ENCODE results near the gene BHLHE23.

BHLHE23 gene

DNA sequence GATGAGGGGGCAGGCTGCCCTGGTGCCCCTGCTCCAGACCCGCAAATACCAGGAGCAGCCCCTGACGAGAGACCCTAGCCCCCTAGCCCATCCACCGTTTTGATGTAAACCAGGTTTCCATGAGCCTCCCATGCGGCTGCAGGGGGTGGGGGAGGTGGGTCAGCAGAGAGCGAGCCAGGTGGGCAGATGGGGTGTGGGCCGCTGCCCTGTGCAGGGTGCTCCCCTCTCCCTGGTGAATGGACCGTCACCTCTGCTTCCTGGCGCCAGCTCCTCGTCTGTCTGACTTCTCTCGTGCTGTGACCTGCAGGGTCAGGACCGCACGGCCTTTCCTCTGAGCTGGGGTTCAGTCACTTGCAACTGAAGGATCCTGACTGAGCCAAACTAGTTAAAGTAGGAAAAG is 15.7 kb upstream of the BHLHE23 start:
- H3K27me3 Mint-ChIP-seq: peaks cover 10% of the 10 kb centered on the region
- no peaks in the 10 kb centered on the region for H3K9me3 Mint-ChIP-seq
- H3K4me3 Mint-ChIP-seq: no peak overlapping the region
- H3K36me3 Mint-ChIP-seq: no peaks in the 10 kb centered on the region
- no peak overlapping the region for H3K27ac Mint-ChIP-seq
- H3K4me1 Mint-ChIP-seq: no peaks in the 10 kb centered on the region

DNA sequence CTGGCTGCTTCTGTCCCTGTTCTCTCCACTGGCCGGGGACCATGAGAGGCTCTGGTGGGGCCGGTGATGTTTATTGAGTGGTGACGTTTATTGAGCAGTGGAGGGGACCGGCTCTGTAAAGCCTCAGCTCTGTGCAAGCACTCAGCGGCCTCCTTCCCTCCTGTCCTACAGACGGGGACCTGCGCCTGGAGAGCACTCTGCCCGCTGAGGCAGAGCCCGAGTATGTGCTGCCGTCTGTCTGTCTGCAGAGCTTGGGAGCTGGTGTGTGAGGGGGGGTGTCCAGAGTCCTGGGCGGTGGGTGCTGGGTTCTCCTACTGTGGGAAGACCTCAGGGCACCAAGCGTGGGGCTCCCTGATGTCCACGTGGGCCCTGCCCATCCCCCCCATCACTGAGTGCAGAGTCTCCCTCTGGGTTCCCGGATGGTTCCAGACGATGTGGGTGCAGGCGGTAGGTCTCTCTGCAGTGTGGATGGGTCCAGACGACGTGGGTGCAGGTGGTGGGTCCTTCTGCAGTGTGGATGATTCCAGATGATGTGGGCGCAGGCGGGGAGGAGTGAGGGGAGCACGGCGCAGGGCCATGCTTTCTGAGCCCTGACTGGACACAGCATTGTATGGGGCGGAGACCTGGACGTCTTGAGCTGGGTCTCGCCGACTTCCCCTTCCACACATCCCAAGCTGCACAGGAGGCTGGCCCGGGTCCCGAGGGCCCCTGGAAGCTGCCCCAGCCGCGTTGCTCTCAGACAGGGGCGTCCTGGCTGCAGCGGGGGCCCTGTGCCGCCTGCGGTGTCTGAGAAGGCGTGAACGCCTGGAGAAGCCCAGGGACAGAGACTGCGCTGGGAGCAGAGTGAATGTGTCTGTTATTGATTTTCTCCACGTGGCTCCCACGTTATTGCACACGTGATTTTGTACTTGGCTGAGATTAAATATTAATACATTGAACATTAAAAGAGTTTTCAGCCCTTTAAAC is 14.9 kb upstream of the BHLHE23 start:
- no peak overlapping the region for H3K4me3 Mint-ChIP-seq
- no peaks in the 10 kb centered on the region for H3K4me1 Mint-ChIP-seq
- H3K27me3 Mint-ChIP-seq: peaks cover 8% of the 10 kb centered on the region
- no peaks in the 10 kb centered on the region for H3K9me3 Mint-ChIP-seq
- H3K27ac Mint-ChIP-seq: no peak overlapping the region
- H3K36me3 Mint-ChIP-seq: no peaks in the 10 kb centered on the region

DNA sequence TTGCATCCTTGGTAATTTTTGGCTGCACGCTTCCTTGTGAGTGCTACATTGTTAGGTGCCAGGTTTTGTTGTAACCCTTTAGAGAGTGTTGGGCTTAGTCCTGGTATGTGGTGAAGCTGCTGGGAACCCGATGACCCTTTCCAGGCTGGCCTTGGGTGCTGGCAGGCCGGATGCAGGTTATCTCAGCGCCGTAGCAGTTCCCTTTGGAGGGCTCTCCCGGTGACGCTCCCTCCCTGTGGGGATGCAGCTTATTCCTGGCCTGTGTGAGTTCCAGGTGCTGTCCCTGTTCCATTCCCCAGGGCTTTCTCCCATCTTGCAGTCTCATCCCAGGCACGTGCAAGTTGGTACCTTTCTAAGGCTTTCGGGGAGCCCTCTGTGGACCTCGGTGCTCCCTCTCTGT is 13.9 kb upstream of the BHLHE23 start:
- peaks cover 9% of the 10 kb centered on the region for H3K27me3 Mint-ChIP-seq
- H3K4me1 Mint-ChIP-seq: no peaks in the 10 kb centered on the region
- H3K36me3 Mint-ChIP-seq: no peaks in the 10 kb centered on the region
- H3K27ac Mint-ChIP-seq: no peak overlapping the region
- no peaks in the 10 kb centered on the region for H3K9me3 Mint-ChIP-seq
- H3K4me3 Mint-ChIP-seq: no peak overlapping the region

DNA sequence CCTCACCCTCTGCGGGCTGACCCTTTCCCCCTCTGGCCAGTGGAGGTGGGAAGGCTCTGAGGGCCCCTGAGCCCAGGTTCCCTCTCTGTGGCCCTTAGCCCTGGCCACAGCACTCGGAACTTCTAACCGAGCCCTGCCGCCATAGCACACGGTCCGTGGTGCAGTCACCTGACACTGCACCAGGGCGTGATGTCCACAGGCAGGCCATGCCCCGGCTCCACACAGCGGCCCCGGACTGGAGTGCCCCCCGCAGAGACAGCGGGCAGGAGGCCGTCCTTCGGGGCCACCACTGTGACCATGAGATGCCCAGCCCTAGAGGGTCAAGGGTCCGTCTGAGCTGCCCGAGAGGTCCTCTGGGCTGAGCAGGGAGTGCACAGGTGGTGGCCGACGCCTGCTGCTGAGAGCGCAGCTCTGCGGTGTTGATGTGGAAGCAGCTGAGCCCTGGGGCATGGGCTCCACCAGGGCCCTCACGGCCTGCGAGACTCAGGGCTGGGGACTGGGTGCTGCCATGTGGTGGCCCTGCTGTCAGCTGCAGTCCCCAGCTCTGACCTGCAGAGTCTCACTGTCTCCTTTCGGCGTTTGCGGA is 11.2 kb upstream of the BHLHE23 start:
- H3K27ac Mint-ChIP-seq: no peak overlapping the region
- H3K36me3 Mint-ChIP-seq: peaks cover 4% of the 10 kb centered on the region
- H3K27me3 Mint-ChIP-seq: peaks cover 14% of the 10 kb centered on the region
- H3K9me3 Mint-ChIP-seq: peaks cover 5% of the 10 kb centered on the region
- no peaks in the 10 kb centered on the region for H3K4me1 Mint-ChIP-seq
- H3K4me3 Mint-ChIP-seq: no peak overlapping the region

DNA sequence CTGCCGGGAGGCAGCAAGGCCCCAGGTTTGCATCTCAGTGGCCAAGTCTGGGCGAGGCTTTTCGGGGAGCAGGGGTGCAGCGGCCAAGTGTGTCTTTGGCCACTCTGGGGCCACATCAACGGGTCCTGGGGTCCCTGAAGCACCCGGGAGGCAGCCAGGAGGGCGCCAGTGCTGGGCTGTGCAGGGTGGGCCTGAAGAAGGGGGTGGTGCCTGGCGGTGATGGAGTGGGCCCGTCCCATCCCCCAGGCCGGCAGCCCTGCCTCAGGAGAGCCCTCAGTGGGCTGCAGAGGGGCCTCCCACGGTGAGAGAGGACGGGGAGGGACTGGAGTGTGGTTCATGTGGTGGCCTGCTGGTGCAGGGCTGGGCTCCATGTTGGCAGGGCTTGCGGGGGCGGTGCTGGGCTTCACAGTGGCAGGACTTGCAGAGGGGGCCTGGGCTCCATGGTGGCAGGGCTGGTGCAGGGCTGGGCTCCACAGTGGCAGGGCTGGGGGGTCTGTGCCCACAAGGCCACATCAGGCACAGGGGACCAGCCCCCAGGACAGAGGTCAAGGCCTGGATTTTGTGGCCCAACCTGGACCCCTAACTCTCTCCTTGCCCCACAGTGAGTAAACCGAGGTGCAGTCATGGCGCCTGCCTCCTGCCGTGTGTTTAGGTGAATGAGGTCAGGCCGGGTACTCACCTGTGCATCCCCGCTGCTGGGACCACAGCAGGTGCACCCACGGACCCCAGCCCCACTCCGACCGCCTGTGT is 10.5 kb upstream of the BHLHE23 start:
- no peak overlapping the region for H3K27ac Mint-ChIP-seq
- peaks cover 15% of the 10 kb centered on the region for H3K27me3 Mint-ChIP-seq
- H3K4me1 Mint-ChIP-seq: no peaks in the 10 kb centered on the region
- no peak overlapping the region for H3K4me3 Mint-ChIP-seq
- peaks cover 4% of the 10 kb centered on the region for H3K36me3 Mint-ChIP-seq
- peaks cover 6% of the 10 kb centered on the region for H3K9me3 Mint-ChIP-seq

DNA sequence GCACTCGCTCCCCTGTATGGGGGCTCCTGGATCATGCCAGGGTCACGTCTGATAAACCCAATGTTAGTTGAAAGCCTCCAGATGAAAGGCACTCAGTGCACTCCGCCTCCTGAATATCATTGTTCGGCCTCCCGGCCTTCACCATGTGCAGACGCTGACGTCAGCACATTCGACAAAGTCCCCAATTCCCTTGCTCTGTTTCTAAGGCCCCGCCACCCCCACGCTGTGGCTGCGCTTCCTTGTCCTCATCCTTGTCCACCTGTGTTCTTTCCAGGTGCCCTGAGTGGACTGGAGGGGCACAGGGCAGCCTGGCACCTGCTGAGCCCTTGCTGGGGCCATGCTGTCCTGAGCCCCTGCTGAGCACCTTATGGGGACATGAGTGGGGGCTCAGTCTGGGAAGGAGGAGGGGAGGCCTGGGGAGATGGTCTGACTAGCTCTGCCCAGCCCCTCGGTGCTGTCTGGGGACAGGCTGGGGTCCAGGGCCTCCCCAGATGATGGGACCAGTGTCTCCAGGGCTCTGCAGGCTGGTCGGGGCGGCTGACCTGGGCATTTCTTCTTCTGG is 9.8 kb upstream of the BHLHE23 start:
- Mint-ChIP-seq H3K9me3 (peaks cover 6% of the 10 kb centered on the region), H3K27me3 (peaks cover 15% of the 10 kb centered on the region), H3K4me1 (no peaks in the 10 kb centered on the region), H3K36me3 (peaks cover 4% of the 10 kb centered on the region), H3K4me3 (no peak overlapping the region), H3K27ac (no peak overlapping the region)

DNA sequence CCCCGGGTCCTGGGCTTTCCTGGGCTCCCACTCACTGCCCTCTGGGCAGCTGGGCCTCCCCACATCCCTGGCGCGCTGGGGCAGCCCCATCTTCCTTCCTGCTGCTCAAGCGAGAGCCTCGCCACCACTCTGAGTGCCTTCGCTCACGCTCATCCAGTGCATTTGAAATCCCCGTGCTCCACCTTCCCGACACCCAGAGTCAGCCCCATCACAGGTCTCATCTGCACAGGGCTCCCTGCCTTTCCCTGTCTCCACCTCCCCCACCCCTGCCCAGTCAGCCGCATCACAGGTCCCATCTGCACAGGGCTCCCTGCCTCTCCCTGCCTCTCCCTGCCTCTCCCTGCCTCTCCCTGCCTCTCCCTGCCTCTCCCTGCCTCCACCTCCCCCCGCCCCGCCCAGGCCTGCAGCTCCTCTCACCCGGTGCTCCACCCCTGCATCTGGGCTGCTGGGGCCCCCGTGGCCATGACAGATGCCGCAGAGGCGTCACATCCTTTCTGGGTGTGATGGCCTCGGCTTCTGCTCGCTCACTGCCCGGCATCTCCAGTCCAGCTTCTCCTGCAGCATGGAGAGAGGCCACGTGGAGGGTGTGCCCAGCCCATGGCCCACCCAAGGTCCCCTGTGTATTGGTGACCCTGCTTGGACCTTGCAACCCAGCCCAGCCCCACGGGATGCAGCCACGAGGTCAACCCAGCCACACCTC is 9.0 kb upstream of the BHLHE23 start:
- peaks cover 15% of the 10 kb centered on the region for H3K27me3 Mint-ChIP-seq
- H3K4me3 Mint-ChIP-seq: no peak overlapping the region
- peaks cover 4% of the 10 kb centered on the region for H3K36me3 Mint-ChIP-seq
- no peak overlapping the region for H3K27ac Mint-ChIP-seq
- no peaks in the 10 kb centered on the region for H3K4me1 Mint-ChIP-seq
- peaks cover 6% of the 10 kb centered on the region for H3K9me3 Mint-ChIP-seq

DNA sequence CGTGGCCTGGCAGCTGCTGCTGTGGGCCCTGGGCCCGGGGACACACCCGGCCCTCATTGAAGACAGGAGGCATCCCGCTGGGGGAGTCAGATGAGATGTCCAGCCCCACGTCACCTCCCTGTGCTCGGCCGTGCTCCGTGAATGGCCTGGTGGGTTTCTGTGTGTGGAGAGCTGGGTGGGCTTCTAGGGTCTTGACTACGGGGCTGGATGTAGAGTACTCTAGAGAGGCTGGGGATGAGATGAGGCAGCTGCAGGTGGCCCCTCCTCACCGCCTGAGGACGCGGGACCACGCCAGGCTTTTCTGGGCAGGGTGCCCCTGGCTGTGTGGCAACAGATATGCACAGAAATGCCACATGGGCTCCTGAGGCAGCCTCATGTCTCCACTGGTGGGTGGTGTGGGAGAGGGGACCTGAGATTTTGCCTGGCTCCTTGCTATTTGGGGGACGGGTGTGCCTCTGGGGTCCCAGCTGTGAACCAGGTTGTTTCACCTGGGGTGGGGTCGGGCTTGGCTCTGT is 8.4 kb upstream of the BHLHE23 start:
- peaks cover 4% of the 10 kb centered on the region for H3K36me3 Mint-ChIP-seq
- no peak overlapping the region for H3K27ac Mint-ChIP-seq
- no peak overlapping the region for H3K4me3 Mint-ChIP-seq
- peaks cover 6% of the 10 kb centered on the region for H3K9me3 Mint-ChIP-seq
- H3K4me1 Mint-ChIP-seq: peaks cover 4% of the 10 kb centered on the region
- peaks cover 15% of the 10 kb centered on the region for H3K27me3 Mint-ChIP-seq

DNA sequence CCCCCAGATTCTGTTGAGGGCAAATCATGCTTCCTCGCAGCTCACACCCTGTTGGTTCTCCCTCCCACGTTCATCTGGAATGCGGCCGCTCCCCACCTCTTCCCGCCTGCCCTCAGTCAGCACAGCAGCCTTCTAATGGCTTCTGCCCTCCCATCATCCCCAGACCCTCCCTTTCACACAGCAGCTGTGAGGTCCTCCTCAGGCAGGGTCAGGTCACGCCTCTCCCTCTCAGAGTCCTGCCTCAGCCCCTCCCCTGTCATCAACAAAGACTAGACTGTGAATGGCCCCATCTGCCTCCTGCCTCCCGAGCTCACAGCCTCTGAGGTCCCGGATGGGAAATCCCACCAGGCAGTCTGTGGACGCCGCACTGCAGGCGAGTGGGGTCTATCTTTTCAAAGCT is 7.9 kb upstream of the BHLHE23 start:
- H3K27me3 Mint-ChIP-seq: peaks cover 16% of the 10 kb centered on the region
- H3K27ac Mint-ChIP-seq: no peak overlapping the region
- peaks cover 7% of the 10 kb centered on the region for H3K4me1 Mint-ChIP-seq
- H3K36me3 Mint-ChIP-seq: peaks cover 4% of the 10 kb centered on the region
- peaks cover 6% of the 10 kb centered on the region for H3K9me3 Mint-ChIP-seq
- no peak overlapping the region for H3K4me3 Mint-ChIP-seq

DNA sequence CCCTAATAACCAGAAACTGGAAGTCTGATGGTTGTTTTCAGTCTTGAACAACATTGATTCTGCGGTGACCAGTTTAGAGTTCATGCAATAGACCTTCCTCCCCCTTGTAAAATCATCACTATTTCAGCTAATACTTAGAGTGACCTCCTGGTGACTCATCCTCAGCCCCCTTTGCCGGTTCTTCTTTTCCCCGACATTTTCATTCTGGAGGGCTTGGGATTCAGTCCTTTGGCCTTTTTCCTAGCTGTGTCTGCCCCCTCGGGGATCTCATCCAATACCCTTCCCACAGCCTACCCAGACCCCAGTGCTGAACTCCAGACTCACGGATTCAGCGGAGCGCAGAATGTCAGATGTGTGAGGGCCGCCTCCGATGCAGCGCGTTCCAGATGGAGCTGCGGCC is 7.5 kb upstream of the BHLHE23 start:
- H3K27me3 Mint-ChIP-seq: peaks cover 13% of the 10 kb centered on the region
- no peak overlapping the region for H3K27ac Mint-ChIP-seq

DNA sequence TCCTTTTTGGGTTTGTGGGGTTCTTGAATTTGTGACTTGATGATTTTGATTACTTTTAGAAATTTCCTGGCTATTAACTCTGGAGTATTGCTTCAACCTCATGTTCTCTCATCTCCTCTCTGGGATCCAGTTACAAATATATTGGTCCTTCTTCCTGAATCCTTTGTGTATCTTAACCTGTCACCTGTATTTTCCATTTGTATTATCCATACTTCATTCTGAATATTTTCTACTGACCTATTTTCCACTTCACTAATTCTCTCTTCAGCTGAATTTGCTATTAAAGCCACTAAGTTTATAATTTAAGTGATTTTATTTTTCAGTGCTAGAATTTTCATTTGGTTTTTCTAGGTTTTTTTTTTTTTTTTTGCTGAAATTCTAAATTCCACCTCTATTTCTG is 6.4 kb upstream of the BHLHE23 start:
- H3K4me1 Mint-ChIP-seq: peaks cover 17% of the 10 kb centered on the region
- no peak overlapping the region for H3K27ac Mint-ChIP-seq
- H3K27me3 Mint-ChIP-seq: peaks cover 12% of the 10 kb centered on the region

More for the DNA sequence above, 7.5 kb upstream of the BHLHE23 start:
- peaks cover 8% of the 10 kb centered on the region for H3K4me1 Mint-ChIP-seq
- H3K36me3 Mint-ChIP-seq: peaks cover 4% of the 10 kb centered on the region
- H3K9me3 Mint-ChIP-seq: peaks cover 6% of the 10 kb centered on the region
- no peak overlapping the region for H3K4me3 Mint-ChIP-seq

DNA sequence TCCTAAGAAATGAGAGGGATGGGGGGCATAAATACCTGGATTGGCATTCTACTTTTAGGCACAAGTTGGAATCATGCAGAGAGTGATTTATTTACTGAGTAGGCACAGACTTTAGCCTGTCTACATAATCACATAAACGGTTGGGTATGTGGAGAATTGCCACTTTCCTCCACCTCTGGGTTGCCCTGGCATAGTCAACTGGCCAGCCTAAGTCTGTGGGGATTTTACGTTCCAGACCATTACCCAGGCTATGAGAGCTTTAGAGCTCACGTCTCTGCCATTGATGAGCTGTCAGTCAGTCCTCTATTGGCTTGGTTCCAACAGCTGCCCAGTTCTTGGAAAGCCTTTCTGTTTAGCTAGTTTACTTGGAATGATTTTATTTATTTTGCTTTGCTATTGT is 5.0 kb upstream of the BHLHE23 start:
- Mint-ChIP-seq H3K4me1 (peaks cover 22% of the 10 kb centered on the region), H3K36me3 (peaks cover 4% of the 10 kb centered on the region), H3K27ac (no peak overlapping the region), H3K27me3 (peaks cover 13% of the 10 kb centered on the region), H3K4me3 (no peak overlapping the region), H3K9me3 (peaks cover 6% of the 10 kb centered on the region)

More for the DNA sequence above, 6.4 kb upstream of the BHLHE23 start:
- peaks cover 6% of the 10 kb centered on the region for H3K9me3 Mint-ChIP-seq
- peaks cover 4% of the 10 kb centered on the region for H3K36me3 Mint-ChIP-seq
- no peak overlapping the region for H3K4me3 Mint-ChIP-seq

DNA sequence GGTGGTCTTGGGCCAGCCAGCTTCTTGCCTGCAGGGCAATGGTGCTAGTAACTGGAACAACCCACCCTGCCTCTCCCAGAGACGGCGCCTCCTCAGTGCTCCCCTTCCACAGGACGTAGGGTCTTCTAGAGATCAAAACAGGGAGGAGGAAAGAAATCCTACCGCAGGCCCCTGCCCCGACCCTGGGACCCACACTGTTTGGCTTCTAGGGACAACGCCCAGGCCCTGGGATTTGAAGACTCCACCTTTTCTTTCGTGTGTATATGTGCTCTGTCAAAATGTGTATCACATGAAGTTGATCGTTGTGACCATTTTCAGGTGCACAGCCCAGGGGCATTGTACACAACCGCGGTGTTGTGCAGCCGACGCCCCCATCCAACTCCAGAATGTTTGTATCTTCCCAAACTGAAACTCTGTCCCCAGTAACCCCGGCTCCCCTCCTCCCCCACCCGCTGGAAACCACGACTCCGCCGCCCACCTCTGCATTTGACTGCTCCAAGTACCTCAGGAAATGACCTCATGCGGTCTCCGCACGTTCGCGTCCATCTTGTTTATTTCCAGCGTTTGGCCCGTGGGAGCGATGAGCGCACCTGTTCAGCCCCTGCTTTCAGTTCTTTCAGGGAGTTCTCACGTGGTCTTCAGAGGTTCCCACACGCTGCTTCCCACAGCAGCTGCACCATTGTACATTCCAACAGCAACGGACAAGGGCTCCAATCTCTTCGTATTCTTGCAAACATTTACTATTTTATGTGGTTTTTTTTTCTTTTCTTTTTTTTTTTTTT is 3.4 kb upstream of the BHLHE23 start:
- Mint-ChIP-seq H3K4me3 (peak overlapping the region; percentile 88), H3K27me3 (peaks cover 11% of the 10 kb centered on the region), H3K27ac (peak overlapping the region; percentile 52), H3K36me3 (peaks cover 4% of the 10 kb centered on the region), H3K4me1 (peaks cover 22% of the 10 kb centered on the region), H3K9me3 (peaks cover 6% of the 10 kb centered on the region)
